ENCODE measurements around the gene PRKG1.

PRKG1 gene

DNA sequence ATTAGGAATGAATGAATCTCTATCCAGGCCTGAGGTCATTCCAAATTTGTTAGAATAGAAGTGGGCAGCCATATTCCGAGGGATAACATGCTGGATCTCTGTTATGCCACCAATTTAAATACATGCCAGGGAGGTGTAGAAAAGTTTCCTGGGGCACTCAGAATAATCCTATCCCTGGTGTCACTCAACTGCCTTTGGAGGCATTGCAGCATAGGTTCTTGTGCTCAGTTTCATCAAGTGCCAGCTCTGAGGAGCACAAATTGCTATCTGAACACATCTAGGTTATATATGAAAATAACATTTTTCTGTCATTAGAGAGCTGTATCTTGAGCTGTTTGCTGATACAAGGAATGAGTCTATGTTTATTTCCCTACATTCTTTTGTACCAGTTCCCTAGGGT, 427.8 kb downstream of the PRKG1 start:
- DNase-seq (ENCODE audit: low spot score), result no peak
- in situ Hi-C loops (cut with MboI; ENCODE audit: low pct_unique_long_range_greater_than_20kb, low sequenced_read_pairs, unreplicated experiment), result no loop called here
- TF ChIP-seq, protein P1, sequence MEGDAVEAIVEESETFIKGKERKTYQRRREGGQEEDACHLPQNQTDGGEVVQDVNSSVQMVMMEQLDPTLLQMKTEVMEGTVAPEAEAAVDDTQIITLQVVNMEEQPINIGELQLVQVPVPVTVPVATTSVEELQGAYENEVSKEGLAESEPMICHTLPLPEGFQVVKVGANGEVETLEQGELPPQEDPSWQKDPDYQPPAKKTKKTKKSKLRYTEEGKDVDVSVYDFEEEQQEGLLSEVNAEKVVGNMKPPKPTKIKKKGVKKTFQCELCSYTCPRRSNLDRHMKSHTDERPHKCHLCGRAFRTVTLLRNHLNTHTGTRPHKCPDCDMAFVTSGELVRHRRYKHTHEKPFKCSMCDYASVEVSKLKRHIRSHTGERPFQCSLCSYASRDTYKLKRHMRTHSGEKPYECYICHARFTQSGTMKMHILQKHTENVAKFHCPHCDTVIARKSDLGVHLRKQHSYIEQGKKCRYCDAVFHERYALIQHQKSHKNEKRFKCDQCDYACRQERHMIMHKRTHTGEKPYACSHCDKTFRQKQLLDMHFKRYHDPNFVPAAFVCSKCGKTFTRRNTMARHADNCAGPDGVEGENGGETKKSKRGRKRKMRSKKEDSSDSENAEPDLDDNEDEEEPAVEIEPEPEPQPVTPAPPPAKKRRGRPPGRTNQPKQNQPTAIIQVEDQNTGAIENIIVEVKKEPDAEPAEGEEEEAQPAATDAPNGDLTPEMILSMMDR (IDR thresholded peaks at IDR 0.05; ENCODE audit: extremely low read depth, insufficient read depth, missing control alignments), result no peak

DNA sequence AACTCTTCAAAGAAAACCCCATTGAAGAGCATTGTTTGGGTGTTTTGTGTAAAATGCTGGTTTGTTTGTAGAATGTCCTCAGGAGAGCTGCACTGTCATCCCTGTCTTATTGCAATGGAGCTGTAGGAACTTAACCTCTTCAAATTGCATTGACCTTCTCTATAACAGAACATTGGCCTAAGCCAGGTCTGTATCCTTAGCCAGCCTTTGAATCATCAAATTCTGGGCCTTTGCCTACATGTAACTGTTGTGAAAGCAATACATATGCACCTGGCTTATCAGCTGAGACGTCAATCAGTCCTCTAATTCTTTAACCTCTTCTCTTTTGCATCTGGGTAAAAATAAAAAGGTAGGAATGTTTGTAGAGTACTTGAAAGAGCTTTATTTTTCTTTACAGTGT, 429.1 kb downstream of the PRKG1 start:
- in situ Hi-C loops (cut with MboI; ENCODE audit: low pct_unique_long_range_greater_than_20kb, low sequenced_read_pairs, unreplicated experiment), result no loop called here

DNA sequence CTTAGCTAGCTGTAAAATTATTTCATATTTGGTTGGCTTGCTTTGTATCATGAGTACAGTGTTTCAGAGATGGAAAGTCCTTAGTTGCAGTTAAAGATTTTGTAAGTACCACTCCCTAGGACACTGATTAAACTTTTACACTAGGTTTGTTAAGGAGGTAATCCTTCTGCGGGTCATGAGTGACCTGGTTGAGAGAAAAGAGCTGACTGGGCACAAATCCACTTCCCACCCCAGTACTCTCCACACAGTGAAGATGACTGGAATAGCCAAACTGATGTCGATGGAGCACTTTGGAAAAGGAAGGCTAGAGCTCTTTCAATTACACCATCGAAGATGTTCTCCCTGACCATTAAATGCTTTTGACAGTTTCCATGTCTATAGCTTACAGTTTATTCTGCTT, 433.2 kb downstream of the PRKG1 start:
- TF ChIP-seq, protein P1 (IDR thresholded peaks at IDR 0.05; ENCODE audit: extremely low read depth, insufficient read depth, missing control alignments), result no peak
- in situ Hi-C loops (cut with MboI; ENCODE audit: low pct_unique_long_range_greater_than_20kb, low sequenced_read_pairs, unreplicated experiment), result no loop called here
- DNase-seq (ENCODE audit: low spot score), result no peak

More for the DNA sequence above, 429.1 kb downstream of the PRKG1 start:
- TF ChIP-seq, protein P1 (IDR thresholded peaks at IDR 0.05; ENCODE audit: extremely low read depth, insufficient read depth, missing control alignments), result no peak
- no peak for DNase-seq (ENCODE audit: low spot score)

DNA sequence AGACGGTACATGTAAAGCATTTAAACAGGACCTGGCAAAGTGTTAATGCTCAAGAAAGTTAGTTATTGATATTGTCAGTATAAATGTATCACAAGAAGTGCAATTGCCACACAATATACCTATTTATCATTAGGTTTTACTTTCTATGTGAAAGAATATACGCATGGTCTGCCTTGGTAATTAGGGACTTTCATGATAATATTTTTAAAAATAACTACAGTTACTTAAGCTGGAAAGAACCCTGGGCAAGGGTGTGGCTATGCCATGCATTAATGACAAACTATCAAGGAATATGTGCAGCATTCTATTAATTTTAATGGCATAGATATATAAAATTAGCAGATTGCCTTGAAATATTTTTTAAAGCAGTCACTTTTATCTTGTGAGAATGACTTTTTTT, 433.9 kb downstream of the PRKG1 start:
- no peak for DNase-seq (ENCODE audit: low spot score)
- TF ChIP-seq, protein P1 (IDR thresholded peaks at IDR 0.05; ENCODE audit: extremely low read depth, insufficient read depth, missing control alignments), result no peak
- in situ Hi-C loops (cut with MboI; ENCODE audit: low pct_unique_long_range_greater_than_20kb, low sequenced_read_pairs, unreplicated experiment), result no loop called here

DNA sequence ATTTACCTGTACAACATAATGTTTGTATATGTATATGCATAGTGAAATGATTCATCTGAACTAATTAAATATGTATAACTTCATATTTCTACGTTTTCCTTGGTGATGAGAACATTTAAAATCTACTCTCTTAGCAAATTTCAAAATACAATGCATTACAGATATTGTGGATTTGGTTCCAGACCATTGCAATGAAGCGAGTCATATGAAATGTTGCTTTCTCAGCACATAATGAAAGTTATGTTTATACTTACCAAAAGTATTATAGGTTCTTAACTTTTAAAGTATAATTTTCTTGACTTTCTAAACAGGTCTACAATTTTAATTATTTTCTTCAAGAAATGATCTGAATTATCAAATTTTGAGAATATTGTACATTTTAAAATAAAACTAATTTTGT, 435.9 kb downstream of the PRKG1 start:
- no peak for DNase-seq (ENCODE audit: low spot score)
- in situ Hi-C loops (cut with MboI; ENCODE audit: low pct_unique_long_range_greater_than_20kb, low sequenced_read_pairs, unreplicated experiment), result no loop called here
- TF ChIP-seq, protein P1 (IDR thresholded peaks at IDR 0.05; ENCODE audit: extremely low read depth, insufficient read depth, missing control alignments), result no peak

DNA sequence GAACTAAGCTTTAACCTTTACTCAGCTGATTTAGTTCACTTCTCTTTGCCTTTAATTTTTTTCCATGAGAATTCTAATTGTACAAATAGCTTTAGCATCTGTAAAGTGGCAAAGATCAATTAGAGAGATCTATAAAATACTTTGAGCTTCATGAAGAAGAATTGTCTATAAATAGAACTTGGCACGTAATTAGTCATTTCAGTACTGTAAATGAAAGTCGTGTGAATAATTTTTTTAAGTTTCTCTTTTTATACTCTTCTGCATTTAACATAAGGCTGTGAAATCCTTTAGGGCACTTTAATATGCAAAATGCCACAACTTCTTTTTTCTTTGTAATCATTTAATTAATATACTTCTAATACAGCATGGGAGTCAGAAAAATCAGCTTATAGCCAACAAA, 447.3 kb downstream of the PRKG1 start:
- in situ Hi-C loops (cut with MboI; ENCODE audit: low pct_unique_long_range_greater_than_20kb, low sequenced_read_pairs, unreplicated experiment), result no loop called here
- no peak for DNase-seq (ENCODE audit: low spot score)
- TF ChIP-seq, protein P1 (IDR thresholded peaks at IDR 0.05; ENCODE audit: extremely low read depth, insufficient read depth, missing control alignments), result no peak

DNA sequence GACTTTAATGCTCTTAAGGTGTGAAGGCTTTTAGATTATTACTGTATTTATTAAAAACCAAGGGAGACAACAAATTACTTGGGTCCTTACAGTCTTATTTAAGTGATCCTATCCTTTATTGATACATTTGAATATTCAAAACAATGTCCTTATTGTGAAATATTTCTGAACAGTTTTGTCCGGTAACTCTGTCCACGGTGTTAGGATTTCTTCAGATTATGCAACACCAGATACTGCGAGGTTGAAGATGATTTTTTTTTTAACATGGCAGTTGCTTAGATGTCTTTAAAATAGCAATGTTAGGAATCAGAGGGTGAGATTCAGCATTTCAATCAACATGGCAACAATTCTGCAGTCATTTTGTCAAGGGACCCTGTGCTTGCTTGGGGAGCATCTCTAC, 448.6 kb downstream of the PRKG1 start:
- DNase-seq (ENCODE audit: low spot score), result no peak
- in situ Hi-C loops (cut with MboI; ENCODE audit: low pct_unique_long_range_greater_than_20kb, low sequenced_read_pairs, unreplicated experiment), result no loop called here
- TF ChIP-seq, protein P1 (IDR thresholded peaks at IDR 0.05; ENCODE audit: extremely low read depth, insufficient read depth, missing control alignments), result no peak
